Kidney epithelial cell (primary cell): ENCODE measurements around the gene M1AP. TPM values are rescaled to one million over a fixed set of nuclear protein-coding genes. Genes with fewer than 3 reads are reported as not detected.

Source experiments
- DNase-seq: peaks from one replicate; pipeline ENCODE4 v3.0.0-alpha.2; 2010; ENCODE audit warnings: low read depth
- H3K27me3 ChIP-seq: 2 replicates; pipeline ENCODE4 v1.6.0; 2011; ENCODE audit warnings: low read length; ENCODE audit not compliant: control insufficient read depth, insufficient read depth
- H3K36me3 ChIP-seq: 2 replicates; pipeline ENCODE4 v1.5.1; 2011; ENCODE audit warnings: low read length; ENCODE audit not compliant: control insufficient read depth, insufficient read depth
- H3K4me3 ChIP-seq: 2 replicates; pipeline ENCODE4 v1.5.1; 2011; ENCODE audit warnings: low read depth, mild to moderate bottlenecking, control low read depth, low read length
- CTCF ChIP-seq: IDR thresholded peaks from 2 replicates; pipeline ENCODE4 v1.5.1; 2011; ENCODE audit warnings: mild to moderate bottlenecking, moderate library complexity, low read length, control low read depth, inconsistent platforms; ENCODE audit not compliant: insufficient read depth, poor library complexity, severe bottlenecking
- total RNA-seq: library from RNA; depleted of rRNA; stranded (reverse); fragments of >200 nt; gene quantifications from 2 replicates; pipeline ENCODE4 v1.2.3, GENCODE V29; 2015

The M1AP gene
- total RNA-seq, 1 donor from 2014 or later: 1.3 TPM

- Histone ChIP-seq H3K4me3 (no peak overlapping the region), H3K27me3 (no peaks in the 10 kb centered on the region), H3K36me3 (no peaks in the 10 kb centered on the region)
- no peak for DNase-seq
- no peak for TF ChIP-seq CTCF
Measured at GRCh38 chr2:74573747-74574562, 74.2 kb downstream of the M1AP start.

DNA sequence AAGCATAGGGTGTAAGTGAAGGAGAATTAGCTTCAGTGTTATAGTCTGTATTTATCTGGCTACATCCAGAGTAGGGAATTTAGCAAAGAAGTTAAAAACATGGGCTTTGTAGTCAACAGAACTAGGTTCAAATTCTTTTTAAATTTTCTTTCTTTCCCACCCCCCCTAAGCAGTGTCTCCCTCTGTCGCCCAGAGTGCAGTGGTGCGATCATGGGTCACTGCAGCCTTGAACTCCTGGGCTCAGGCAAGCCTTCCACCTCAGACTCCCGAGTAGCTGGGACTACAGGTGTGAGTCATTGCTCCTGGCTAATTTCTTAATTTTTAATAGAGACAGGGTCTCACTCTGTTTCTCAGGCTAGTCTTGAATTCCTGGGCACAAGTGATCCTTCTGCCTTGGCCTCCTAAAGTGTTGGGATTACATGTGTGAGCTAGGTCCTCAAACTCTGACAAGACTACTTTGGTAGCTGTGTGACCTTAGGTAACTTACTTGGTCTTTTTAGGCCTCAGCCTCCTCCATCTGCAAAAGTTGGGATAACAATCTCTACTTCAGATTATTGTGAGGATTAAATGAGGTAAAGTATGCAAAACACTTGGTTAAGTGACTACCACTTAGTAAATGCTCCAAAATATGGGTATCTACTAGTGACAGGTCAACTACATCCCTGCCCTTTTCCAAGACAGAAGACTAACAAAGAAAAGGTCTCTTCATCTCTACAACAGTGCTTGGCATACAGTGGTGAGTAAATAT lies 75.8 kb downstream of the M1AP start:
- Histone ChIP-seq H3K27me3 (no peaks in the 10 kb centered on the region), H3K36me3 (no peaks in the 10 kb centered on the region), H3K4me3 (no peak overlapping the region)
- DNase-seq: no peak
- TF ChIP-seq CTCF: peak; percentile 34

- H3K27me3 ChIP-seq: no peaks in the 10 kb centered on the region
- H3K36me3 ChIP-seq: no peaks in the 10 kb centered on the region
- H3K4me3 ChIP-seq: no peak overlapping the region
- no peak for DNase-seq
- TF ChIP-seq CTCF: no peak
Measured at GRCh38 chr2:74571058-74571457, 77.1 kb downstream of the M1AP start.

DNA sequence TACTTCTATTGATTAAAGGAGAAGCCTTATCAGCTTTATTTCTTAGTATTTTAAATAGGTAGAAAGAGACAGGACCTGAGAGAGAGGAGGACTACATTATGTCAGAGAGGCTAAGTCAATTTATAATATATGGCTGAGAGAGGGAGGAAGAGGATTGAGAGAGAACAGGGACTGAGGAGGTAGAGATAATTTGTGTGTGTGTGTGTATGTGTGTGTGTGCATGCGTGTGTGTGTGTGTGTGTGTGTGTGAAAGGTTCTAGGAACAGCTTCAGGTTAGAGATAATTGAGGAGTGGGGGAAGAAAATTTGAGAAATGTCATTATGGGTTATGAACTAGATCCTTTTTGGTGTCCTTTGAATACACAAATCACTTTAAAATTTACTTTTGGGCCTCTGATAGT lies 78.4 kb downstream of the M1AP start:
- Histone ChIP-seq H3K27me3 (no peaks in the 10 kb centered on the region), H3K4me3 (no peak overlapping the region), H3K36me3 (no peaks in the 10 kb centered on the region)
- DNase-seq: no peak
- TF ChIP-seq CTCF: no peak

- Histone ChIP-seq H3K36me3 (no peaks in the 10 kb centered on the region), H3K27me3 (no peaks in the 10 kb centered on the region), H3K4me3 (no peak overlapping the region)
- TF ChIP-seq CTCF: no peak
- DNase-seq: no peak
Measured at GRCh38 chr2:74567881-74568280, 80.2 kb downstream of the M1AP start.
